ENCODE measurements around the gene GPX4.

GPX4 gene

GRCh38 chr19:1151917-1152587 lies 48.3 kb downstream of the GPX4 start:
- DNase-seq = no peak

GRCh38 chr19:1153891-1154730 lies 50.3 kb downstream of the GPX4 start:
- DNase-seq = no peak

DNA sequence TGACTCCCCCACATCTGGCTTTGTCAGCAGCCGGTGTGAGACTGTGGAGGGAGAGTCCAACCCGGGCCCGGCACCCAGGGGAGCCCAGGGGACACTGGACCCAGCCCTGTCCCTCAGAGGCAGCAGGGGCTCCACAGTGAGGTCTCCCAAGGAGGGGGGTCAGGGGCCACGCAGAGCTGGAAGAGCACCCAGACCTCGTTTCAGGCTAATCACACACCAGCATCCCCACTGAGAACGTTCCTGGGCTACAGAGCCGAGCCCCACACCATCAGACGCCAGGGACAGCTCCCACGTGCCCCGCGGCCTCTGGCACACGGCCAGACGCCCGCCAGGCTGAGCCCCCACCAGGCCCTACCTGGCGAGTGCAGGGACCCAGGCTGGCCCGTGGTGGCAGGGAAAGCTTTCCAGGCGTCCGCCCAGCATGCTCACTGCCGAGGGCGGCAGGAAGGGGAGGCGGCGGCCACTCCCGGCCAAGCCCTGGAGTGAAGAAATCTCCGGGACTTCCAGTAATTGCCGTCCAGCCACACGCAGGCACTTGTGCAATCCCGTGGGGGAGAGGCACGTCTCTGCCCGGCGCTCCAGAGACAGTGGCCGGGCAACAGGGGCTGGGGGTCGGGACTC lies 51.0 kb downstream of the GPX4 start:
- peak; percentile 47 for DNase-seq

DNA sequence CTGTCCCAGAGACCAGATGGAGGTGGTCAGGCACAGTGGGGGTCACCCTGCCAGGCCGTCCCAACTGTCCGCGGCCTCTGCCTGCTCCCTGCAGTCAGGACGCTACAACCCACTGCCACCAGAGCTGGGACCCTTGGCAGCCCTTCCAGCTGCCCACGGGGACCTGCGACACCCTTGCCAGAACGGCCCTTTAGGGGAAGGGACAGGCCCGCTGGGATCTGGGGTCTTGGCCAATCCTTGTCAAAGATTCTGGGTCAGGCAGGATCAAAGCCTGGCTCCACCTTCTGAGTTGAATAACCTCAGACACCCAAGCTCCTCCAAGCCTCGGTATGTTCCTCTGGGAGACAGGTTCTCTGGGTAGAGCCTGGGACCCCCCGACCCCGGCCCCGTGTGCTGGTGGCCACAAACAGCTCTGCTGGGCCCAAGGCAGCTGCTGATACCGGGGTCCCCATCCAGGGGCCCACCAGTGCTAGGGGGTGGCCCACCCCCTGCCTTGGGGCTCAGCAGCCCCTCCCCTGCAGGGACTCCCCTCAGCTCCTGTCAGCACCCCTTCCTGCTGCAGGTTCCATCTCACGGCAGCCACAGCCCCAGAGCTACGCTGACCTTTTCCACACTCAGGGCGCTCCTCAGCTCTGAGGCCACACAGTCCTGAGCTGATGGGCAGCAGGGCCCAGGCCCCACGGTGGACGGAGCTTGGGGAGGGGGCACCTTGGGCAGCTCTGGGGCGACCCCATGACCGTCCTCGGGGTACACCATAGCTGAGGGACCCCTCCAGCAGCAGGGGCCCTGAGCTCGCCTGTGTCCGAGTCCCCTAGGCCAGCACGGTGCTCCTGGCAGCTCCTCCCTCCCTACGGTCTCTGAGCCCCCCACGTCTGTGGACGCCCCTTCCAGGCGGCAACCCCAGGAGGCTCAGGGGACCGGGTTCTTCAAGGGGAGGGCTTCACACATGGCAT lies 51.8 kb downstream of the GPX4 start:
- no peak for DNase-seq

All from amniotic stem cell (primary cell).